Left lung (tissue), 10 donors: ENCODE measurements around the gene MAGEB17. TPM values are rescaled to one million over a fixed set of nuclear protein-coding genes. Genes with fewer than 3 reads are reported as not detected.
"Not testable (repeated sequence)": the region's sequence is repeated elsewhere in the genome, so short reads cannot be mapped to it uniquely, and the experiment has no call there.

ENCODE experiments used
- ATAC-seq: fragments of 200-7000 bp; cut with Tn5 transposase; one replicate; pipeline ENCODE4 v1.9.1; 2020; ENCODE audit warnings: moderate library complexity
- DNase-seq, 4 donors: peaks; one replicate each; pipeline ENCODE4 v3.0.0-alpha.2; 2013 to 2020
- H3K27ac ChIP-seq, 2 donors: fragments of 200-600 bp; sonication (generic) in 1 of 2; one replicate each; pipeline versions ENCODE4 v1.5.0 to v1.8.0; 2020 to 2021
- H3K27me3 ChIP-seq, 2 donors: fragments of 200-600 bp; sonication (generic) in 1 of 2; one replicate each; pipeline versions ENCODE4 v1.5.0 to v1.8.0; 2020 to 2021
- H3K36me3 ChIP-seq, 2 donors: fragments of 200-600 bp; sonication (generic) in 1 of 2; one replicate each; pipeline versions ENCODE4 v1.5.0 to v1.8.0; 2020 to 2021
- H3K4me1 ChIP-seq, 2 donors: fragments of 200-600 bp; one replicate each; pipeline ENCODE4 v1.8.0; 2021
- H3K4me3 ChIP-seq, 2 donors: fragments of 200-600 bp; sonication (generic) in 1 of 2; one replicate each; pipeline versions ENCODE4 v1.5.0 to v1.8.0; 2020 to 2021; ENCODE audit warnings: mild to moderate bottlenecking in 1 of 2
- H3K9me3 ChIP-seq, 2 donors: fragments of 200-600 bp; sonication (generic) in 1 of 2; one replicate each; pipeline versions ENCODE4 v1.5.0 to v1.8.0; 2020 to 2021
- intact Hi-C, 2 donors: fragments of 100-400 bp; cut with DNase I; formaldehyde crosslinking; loops; one replicate each; pipeline versions ENCODE4 v1.11.2 to v1.14.2; 2022
- polyA plus RNA-seq, 6 donors: library from polyadenylated mRNA; unstranded; fragments of 120-200 nt; gene quantifications; one replicate each; pipeline ENCODE4 v1.2.1, GENCODE V29; 2013; ENCODE audit not compliant: insufficient read length in 6 of 6
- total RNA-seq, 2 donors: library from RNA; stranded (reverse); fragmentation: NEBNext Ultra II Directional; extraction: Animal tissue kit (Norgen Biotek cat#: 25700); gene quantifications; one replicate each; pipeline ENCODE4 v1.2.1, GENCODE V29; 2021
- TF ChIP-seq, protein P1 (sequence below), 2 donors: fragments of 200-600 bp; sonication (generic) in 1 of 2; IDR thresholded peaks; one replicate each; pipeline versions ENCODE4 v1.5.0 to v1.8.0; 2021; ENCODE audit warnings: antibody characterized with exemption in 2 of 2
- donor health status: DM: no; HTN: yes; CAD: no.
- donor health status: DM: no; HTN: no; CAD: no.

The MAGEB17 gene
- total and polyA plus RNA-seq, 8 donors: 0.11 TPM; not detected in 7

DNA sequence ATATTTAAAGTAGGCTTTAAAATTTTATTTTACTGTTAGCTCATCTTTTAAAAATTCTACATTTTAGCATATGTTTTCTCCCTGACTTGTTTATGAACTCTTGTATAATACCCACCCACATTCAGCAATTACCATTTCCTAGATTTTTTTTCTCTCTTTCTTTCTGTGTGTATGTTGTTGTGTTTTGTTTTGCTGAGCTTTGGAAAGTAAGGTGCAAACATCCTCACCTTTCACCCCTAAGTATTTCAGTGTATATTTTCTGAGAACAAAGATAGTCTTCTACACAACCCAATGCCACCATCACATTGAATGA, 25.1 kb upstream of the MAGEB17 start:
- intact Hi-C loops: no loop called here
- Histone ChIP-seq H3K4me3 (no peak overlapping the region), H3K4me1 (no peaks in the 10 kb centered on the region), H3K27ac (no peak overlapping the region), H3K9me3 (no peaks in the 10 kb centered on the region), H3K36me3 (no peaks in the 10 kb centered on the region), H3K27me3 (peaks cover 0 to 7% of the 10 kb centered on the region in 2 donors)
- TF ChIP-seq, protein P1, sequence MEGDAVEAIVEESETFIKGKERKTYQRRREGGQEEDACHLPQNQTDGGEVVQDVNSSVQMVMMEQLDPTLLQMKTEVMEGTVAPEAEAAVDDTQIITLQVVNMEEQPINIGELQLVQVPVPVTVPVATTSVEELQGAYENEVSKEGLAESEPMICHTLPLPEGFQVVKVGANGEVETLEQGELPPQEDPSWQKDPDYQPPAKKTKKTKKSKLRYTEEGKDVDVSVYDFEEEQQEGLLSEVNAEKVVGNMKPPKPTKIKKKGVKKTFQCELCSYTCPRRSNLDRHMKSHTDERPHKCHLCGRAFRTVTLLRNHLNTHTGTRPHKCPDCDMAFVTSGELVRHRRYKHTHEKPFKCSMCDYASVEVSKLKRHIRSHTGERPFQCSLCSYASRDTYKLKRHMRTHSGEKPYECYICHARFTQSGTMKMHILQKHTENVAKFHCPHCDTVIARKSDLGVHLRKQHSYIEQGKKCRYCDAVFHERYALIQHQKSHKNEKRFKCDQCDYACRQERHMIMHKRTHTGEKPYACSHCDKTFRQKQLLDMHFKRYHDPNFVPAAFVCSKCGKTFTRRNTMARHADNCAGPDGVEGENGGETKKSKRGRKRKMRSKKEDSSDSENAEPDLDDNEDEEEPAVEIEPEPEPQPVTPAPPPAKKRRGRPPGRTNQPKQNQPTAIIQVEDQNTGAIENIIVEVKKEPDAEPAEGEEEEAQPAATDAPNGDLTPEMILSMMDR (IDR thresholded peaks at IDR 0.05): no peak
- no peak for ATAC-seq
- DNase-seq: no peak

DNA sequence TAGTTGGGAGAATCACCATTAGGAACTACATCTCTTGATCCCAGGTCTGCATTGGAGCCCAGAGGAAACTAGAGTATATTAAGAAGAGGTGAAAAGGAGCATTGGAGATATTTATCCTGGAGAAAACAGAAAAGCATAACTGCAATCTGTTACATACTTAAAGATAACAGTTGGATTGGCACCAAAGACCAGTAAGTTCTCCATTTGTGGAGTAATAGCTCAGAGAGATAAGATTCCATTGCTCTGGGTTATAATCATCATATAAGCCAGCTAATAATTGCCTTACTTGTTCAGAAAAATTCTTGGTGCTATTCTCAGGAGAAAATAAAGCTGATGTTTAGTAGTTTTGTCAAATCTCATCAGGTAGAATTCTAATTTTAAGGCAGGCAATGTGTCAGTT, 23.3 kb upstream of the MAGEB17 start:
- Histone ChIP-seq H3K36me3 (no peaks in the 10 kb centered on the region), H3K4me3 (no peak overlapping the region), H3K27ac (no peak overlapping the region), H3K4me1 (no peaks in the 10 kb centered on the region), H3K9me3 (no peaks in the 10 kb centered on the region), H3K27me3 (peaks cover 0 to 7% of the 10 kb centered on the region in 2 donors)
- intact Hi-C loops: no loop called here
- ATAC-seq (no peak), DNase-seq (no peak)
- TF ChIP-seq, protein P1 (IDR thresholded peaks at IDR 0.05): no peak

DNA sequence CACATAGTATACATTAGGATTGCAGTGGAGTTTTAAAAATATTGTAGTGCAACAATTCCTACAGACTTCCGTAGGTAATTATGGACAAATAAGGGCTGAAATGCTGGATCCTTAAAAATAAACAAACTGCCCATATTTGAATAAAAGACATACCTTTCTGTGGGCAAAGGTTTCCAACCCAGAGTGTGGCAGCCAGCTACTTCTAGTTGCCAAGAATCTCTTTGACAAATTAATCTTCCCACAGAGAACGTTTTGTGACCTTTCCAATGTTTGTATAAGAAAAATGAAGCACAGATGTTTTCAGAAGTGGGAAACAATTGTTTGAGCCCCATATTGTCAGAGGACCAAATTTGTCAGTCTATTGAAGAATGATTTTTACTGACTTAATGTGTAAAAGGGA, 22.9 kb upstream of the MAGEB17 start:
- intact Hi-C loops: no loop called here
- Histone ChIP-seq H3K36me3 (no peaks in the 10 kb centered on the region), H3K27me3 (peaks cover 0 to 7% of the 10 kb centered on the region in 2 donors), H3K9me3 (no peaks in the 10 kb centered on the region), H3K4me1 (no peaks in the 10 kb centered on the region), H3K27ac (no peak overlapping the region), H3K4me3 (no peak overlapping the region)
- DNase-seq: no peak
- TF ChIP-seq, protein P1 (IDR thresholded peaks at IDR 0.05): no peak
- ATAC-seq: no peak

DNA sequence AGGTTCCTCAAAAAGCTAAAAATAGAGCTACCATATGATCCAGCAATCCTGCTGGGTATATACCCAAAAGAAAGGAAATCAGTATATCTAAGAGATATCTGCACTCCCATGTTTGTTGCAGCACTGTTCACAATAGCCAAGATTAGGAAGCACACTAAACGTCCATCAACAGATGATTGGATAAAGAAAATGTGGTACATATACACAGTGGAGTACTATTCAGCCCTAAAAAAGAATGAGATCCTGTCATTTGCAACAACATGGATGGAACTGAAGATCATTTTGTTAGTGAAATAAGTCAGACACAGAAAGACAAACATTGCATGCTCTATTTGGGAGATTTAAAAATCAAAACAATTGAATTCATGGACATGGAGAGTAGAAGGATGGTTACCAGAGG, 22.2 kb upstream of the MAGEB17 start:
- ATAC-seq, H3K4me1 ChIP-seq, H3K4me3 ChIP-seq, H3K27ac ChIP-seq, H3K27me3 ChIP-seq, H3K9me3 ChIP-seq, H3K36me3 ChIP-seq, intact Hi-C loops, DNase-seq: not testable (repeated sequence)

DNA sequence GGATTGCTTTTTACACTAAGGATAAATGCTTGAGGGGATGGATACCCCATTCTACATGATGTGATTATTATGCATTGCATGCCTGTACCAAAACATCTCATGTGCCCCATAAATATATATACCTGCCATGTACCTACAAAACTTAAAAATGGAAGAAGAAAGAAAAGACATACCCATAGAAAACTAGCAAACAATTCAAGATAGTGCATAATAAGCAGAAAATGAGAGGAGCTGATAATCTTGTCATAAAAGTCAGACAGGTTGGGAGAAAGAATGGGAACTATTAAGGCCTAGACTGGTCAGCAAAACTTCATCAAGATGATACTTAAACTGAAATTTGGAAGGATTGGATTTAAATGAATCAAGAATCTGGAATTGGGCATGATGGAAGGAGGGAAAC, 21.6 kb upstream of the MAGEB17 start:
- ATAC-seq (no peak), DNase-seq (no peak)
- H3K4me1 ChIP-seq: no peaks in the 10 kb centered on the region
- H3K36me3 ChIP-seq: no peaks in the 10 kb centered on the region
- intact Hi-C loops: no loop called here
- no peaks in the 10 kb centered on the region for H3K9me3 ChIP-seq
- peaks cover 0 to 7% of the 10 kb centered on the region in 2 donors for H3K27me3 ChIP-seq
- no peak overlapping the region for H3K4me3 ChIP-seq
- TF ChIP-seq, protein P1 (IDR thresholded peaks at IDR 0.05): no peak
- no peak overlapping the region for H3K27ac ChIP-seq

DNA sequence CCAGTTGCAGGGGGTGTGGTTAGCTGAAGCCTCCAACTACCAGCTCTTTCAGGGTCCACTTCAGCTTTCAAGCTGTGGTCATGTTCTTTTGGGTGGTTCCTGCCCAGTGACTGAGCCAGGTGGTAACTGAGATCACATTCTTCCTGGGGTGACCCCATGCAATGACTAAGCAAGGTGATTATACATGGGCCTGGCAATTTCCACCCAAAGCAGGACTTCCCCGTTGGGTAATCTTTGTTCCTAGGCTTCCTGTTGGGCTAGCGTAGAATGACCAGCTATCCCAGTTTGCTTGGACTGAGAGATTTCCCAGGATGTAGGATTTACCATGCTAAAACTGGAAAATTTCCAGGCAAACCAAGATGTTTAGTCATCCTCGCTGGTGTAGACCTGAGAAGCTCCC, 18.4 kb upstream of the MAGEB17 start:
- no peaks in the 10 kb centered on the region for H3K9me3 ChIP-seq
- no peaks in the 10 kb centered on the region for H3K4me1 ChIP-seq
- ATAC-seq: no peak
- intact Hi-C loops: no loop called here
- H3K27ac ChIP-seq: no peak overlapping the region
- H3K36me3 ChIP-seq: no peaks in the 10 kb centered on the region
- DNase-seq: no peak
- TF ChIP-seq, protein P1 (IDR thresholded peaks at IDR 0.05): no peak
- no peak overlapping the region for H3K4me3 ChIP-seq
- H3K27me3 ChIP-seq: peaks cover 0 to 10% of the 10 kb centered on the region in 2 donors
